HK-2 (cell line): Measurements from ENCODE around the gene NFIA.
"Not testable (repeated sequence)": the region's sequence is repeated elsewhere in the genome, so short reads cannot be mapped to it uniquely, and the experiment has no call there.

Source experiments
- DNase-seq: peaks from one replicate; pipeline ENCODE4 v3.0.0-alpha.2; 2018; ENCODE audit not compliant: unreplicated experiment

The NFIA gene

GRCh38 chr1:61453111-61453961, 371.0 kb downstream of the NFIA start:
- peak; percentile 46 for DNase-seq

GRCh38 chr1:61455400-61455799, 373.0 kb downstream of the NFIA start:
- no peak for DNase-seq

- no peak for DNase-seq
Measured at GRCh38 chr1:61457526-61458040, 375.2 kb downstream of the NFIA start.

- no peak for DNase-seq
Measured at GRCh38 chr1:61459345-61459744, 377.0 kb downstream of the NFIA start.

GRCh38 chr1:61460191-61460590, 377.8 kb downstream of the NFIA start:
- no peak for DNase-seq

GRCh38 chr1:61461406-61462384, 379.3 kb downstream of the NFIA start:
- no peak for DNase-seq

- no peak for DNase-seq
Measured at GRCh38 chr1:61462628-61463027, 380.3 kb downstream of the NFIA start.

- DNase-seq = no peak
Measured at GRCh38 chr1:61463220-61463619, 380.9 kb downstream of the NFIA start.

GRCh38 chr1:61467836-61468235, 385.5 kb downstream of the NFIA start:
- DNase-seq = not testable (repeated sequence)

- no peak for DNase-seq
Measured at GRCh38 chr1:61469365-61469764, 387.0 kb downstream of the NFIA start.

- DNase-seq = no peak
Measured at GRCh38 chr1:61472876-61473275, 390.5 kb downstream of the NFIA start.

GRCh38 chr1:61474269-61474817, 392.0 kb downstream of the NFIA start:
- DNase-seq = no peak

- no peak for DNase-seq
Measured at GRCh38 chr1:61474963-61475362, 392.6 kb downstream of the NFIA start.

GRCh38 chr1:61477301-61477700, 394.9 kb downstream of the NFIA start:
- DNase-seq = no peak

GRCh38 chr1:61480273-61480935, 398.0 kb downstream of the NFIA start:
- DNase-seq = no peak

GRCh38 chr1:61481315-61481715, 399.0 kb downstream of the NFIA start:
- no peak for DNase-seq

GRCh38 chr1:61482170-61482734, 399.9 kb downstream of the NFIA start:
- no peak for DNase-seq

- no peak for DNase-seq
Measured at GRCh38 chr1:61486783-61487536, 404.6 kb downstream of the NFIA start.

GRCh38 chr1:61487801-61488200, 405.4 kb downstream of the NFIA start:
- DNase-seq = no peak

GRCh38 chr1:61490924-61491323, 408.6 kb downstream of the NFIA start:
- no peak for DNase-seq
